GM21528 (cell line): ENCODE data around the gene SLC12A6.
"Not testable (repeated sequence)": the region's sequence is repeated elsewhere in the genome, so short reads cannot be mapped to it uniquely, and the experiment has no call there.

Experiments used
- ATAC-seq: cut with Tn5 transposase; IDR thresholded peaks from one replicate; pipeline ENCODE4 v1.9.1; 2021; ENCODE audit warnings: mild to moderate bottlenecking, moderate library complexity; ENCODE audit not compliant: unreplicated experiment, low FRiP score

The SLC12A6 gene

GRCh38 chr15:34358367-34358766 lies 20.8 kb upstream of the SLC12A6 start:
- ATAC-seq: no peak

- ATAC-seq: no peak
These were observed 20.1 kb upstream of the SLC12A6 start for GRCh38 chr15:34357653-34358052.

GRCh38 chr15:34355241-34355640 lies 17.7 kb upstream of the SLC12A6 start:
- ATAC-seq: no peak

DNA sequence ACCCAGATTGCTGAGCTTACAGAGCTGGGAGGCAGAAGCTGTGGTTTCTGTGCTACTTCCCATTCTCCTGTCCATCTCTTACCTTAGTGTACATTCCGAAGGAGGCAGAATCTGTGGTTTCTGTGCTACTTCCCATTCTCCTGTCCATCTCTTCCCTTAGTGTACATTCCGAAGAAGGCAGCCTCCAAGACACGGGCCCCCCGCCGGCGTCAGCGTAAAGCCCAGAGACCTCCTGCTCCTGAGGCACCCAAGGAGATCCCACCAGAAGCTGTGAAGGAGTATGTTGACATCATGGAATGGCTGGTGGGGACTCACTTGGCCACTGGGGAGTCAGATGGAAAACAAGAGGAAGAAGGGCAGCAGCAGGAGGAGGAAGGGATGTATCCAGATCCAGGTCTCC lies 16.7 kb upstream of the SLC12A6 start:
- ATAC-seq: no peak

DNA sequence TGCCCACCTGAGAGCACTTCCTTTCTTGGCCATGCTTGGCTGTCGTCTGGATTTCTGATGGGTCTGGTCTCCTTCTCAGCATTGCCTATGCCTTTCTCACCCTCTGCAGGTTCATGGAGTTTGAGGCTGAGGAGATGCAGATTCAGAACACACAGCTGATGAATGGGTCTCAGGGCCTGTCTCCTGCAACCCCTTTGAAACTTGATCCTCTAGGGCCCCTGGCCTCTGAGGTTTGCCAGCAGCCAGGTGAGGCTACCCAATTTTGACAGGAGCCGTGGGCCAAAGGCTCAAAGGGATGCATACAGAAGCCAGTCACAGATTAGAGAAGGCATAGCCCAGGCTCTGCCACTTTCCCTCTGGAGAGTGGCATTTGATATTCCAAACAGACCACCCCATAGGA lies 16.0 kb upstream of the SLC12A6 start:
- ATAC-seq: no peak

GRCh38 chr15:34352996-34353395 lies 15.4 kb upstream of the SLC12A6 start:
- ATAC-seq: not testable (repeated sequence)

DNA sequence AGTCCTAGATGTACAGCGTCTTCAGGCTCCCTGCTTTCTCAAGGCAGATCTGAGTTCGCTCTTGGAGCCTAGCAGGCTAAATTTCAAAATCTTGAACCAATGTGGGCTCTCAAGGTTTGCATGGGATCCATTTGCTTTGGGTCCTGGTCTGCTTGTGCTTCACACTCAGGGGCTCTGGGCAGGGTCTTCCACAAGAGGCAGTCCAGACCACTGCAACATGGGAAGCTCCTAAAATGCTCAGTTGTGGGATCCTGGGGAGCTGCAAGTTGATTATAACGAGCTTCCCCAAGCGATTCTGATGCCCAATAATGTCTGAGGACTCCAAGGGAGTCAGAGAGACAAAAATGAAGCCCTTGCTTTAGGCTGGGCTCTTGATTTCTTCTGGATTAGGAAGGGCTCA lies 12.2 kb upstream of the SLC12A6 start:
- ATAC-seq: no peak

DNA sequence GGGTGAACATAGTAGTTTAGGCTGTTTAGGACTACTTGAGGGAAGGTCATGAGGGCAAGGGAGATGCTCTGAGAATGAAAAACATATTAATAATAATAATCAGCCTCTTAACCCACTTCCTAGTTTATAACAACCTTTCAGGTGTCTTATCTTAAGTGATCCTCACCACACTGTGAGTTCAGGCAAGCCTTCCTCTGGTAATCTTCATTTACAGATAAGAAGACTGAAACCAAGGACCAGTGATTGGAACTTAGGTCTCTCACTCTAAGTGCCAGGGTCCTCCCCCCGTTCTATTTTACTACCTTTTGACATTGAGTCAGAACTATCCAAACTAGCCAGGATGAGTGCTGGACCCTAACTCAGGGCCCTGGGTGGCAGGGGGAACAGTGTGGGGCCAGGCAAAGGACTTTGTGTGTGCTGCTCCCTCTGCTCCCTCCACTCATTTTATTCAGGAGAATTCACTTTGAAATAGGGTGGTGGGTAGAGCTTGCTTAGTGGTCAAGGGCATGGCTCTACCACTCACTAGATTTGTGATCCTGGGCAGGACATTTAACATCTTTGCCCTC lies 11.2 kb upstream of the SLC12A6 start:
- no peak for ATAC-seq

- ATAC-seq: no peak
These were observed 10.5 kb upstream of the SLC12A6 start for GRCh38 chr15:34347951-34348638.

GRCh38 chr15:34342737-34343575 lies 5.4 kb upstream of the SLC12A6 start, which contains the start of the genes NOP10 and NUTM1:
TSS of gene NOP10 (minus strand) at chr15:34343136. CDS start at chr15:34343073, 63 bp downstream.
TSS of gene NUTM1 (plus strand) at chr15:34343315. CDS start at chr15:34343697, 382 bp downstream.
- peak; percentile 80 for ATAC-seq

DNA sequence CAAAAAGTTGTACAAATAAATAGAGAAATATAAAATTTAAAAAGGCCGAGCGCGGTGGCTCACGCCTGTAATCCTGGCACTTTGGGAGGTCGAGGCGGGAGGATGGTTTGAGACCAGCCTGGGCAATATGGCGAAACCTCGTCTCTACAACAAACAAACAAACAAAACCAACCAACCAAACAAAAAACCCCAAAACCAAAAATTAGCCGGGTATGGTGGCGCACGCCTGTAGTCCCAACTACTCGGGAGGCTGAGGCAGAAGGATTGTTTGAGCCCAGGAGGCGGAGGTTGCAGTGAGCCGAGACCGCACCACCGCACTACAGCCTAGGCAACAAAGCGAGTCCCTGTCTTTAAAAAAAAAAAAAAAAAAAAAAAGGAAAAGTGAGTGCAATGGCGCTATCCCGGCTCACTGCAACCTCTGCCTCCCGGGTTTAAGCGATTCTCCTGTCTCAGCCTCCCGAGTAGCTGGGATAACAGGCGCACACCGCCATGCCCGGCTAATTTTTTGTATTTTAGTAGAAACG lies 4.7 kb upstream of the SLC12A6 start:
- ATAC-seq: not testable (repeated sequence)

- no peak for ATAC-seq
These were observed 4.0 kb upstream of the SLC12A6 start for GRCh38 chr15:34341381-34342212.

DNA sequence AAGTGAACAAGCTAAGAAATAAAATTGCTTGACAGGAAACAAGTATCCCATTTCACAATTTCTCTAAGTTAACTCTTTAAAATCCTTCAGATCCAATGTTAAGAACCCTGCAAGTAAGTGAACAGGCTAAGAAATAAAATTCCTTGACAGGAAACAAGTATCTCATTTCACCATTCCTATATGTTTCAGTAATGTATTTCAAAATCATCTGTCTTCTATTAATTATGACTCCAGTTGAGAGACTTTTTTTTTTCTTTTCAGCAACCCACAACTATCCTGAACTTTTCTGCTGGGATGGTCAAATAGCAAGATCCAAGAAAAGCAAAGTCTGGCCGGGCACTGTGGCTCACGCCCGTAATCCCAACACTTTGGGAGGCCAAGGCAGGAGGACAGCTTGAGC lies 2.4 kb upstream of the SLC12A6 start:
- ATAC-seq: no peak

GRCh38 chr15:34338347-34338746 lies 766 bp upstream of the SLC12A6 start:
- no peak for ATAC-seq

DNA sequence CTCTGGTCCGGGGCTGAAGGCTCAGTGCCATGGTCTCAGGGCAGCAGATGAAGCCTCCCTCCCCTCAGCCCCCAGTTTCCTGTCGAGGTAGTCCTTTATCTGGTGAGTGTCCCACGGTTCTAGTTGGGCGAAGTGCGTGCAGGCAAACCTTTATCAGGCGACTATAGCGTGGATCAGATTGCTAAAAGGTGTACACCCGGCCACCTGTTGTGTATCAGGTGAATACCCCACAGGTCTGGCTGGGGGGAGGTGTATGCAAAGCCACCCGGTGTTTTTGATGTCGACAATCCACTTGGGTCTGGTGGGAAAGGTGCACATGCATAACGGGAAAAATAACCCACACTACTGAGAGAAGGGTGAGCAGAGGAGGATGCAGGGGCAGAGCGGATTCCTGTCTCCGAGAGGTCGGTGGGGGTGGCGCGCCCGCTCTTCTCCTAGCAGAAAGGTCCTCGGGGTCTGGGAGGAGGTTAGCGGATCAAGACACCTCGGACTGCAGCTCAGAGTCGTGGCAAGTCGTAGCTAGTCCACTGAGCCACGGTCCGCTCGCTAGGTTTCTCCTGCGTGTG lies 507 bp downstream of the SLC12A6 start:
- ATAC-seq: peak; percentile 3

- no peak for ATAC-seq
These were observed 1.2 kb downstream of the SLC12A6 start for GRCh38 chr15:34336231-34336990.

- no peak for ATAC-seq
These were observed 2.2 kb downstream of the SLC12A6 start for GRCh38 chr15:34335176-34336032.

- ATAC-seq: no peak
These were observed 2.9 kb downstream of the SLC12A6 start for GRCh38 chr15:34334672-34335071.
